NOMO-1 (cell line): Measurements from ENCODE around the gene GCNT2.
"Not testable (repeated sequence)": the region's sequence is repeated elsewhere in the genome, so short reads cannot be mapped to it uniquely, and the experiment has no call there.

ENCODE experiments used
- DNase-seq, 2 experiments: peaks; one replicate each; lab custom pipeline; 2025; ENCODE audit not compliant: unreplicated experiment in 2 of 2; lab: John Stamatoyannopoulos, UW

The GCNT2 gene

DNA sequence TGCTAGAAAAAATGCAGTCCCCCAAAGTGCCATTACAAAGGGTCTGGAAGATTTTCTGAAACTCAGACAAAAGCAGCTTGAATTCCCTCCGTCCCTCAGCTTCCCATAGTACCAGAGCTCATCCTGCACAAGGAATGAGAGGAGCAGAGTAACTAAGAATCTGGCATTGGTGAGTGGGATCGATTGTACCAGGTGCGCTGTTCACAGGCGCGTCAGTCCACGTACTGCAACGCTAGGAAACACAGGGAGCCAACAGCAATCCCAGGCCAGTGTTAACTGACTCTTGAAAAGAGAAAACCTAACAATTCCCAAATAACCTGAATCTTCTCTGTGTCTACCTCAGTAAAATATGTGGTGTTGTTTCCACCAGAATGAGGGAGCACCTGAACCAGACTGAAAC lies 77.9 kb downstream of the GCNT2 start:
- DNase-seq: no peak

DNA sequence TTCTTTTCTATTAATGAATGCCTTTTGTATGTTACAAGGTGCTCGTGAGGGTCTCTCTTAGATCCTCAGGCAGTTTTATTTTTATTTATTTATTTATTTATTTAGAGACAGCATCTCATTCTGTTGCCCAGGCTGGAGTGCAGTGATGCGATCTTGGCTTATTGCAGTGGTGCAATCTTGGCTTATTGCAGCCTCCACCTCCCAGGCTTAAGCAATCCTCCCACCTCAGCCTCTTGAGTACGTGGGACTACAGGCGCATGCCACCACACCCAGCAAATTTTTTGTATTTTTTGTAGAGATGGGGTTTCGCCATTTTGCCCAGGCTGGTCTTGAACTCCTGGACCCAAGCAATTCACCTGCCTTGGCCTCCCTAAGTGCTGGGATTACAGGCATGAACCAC lies 79.5 kb downstream of the GCNT2 start:
- not testable (repeated sequence) for DNase-seq

DNA sequence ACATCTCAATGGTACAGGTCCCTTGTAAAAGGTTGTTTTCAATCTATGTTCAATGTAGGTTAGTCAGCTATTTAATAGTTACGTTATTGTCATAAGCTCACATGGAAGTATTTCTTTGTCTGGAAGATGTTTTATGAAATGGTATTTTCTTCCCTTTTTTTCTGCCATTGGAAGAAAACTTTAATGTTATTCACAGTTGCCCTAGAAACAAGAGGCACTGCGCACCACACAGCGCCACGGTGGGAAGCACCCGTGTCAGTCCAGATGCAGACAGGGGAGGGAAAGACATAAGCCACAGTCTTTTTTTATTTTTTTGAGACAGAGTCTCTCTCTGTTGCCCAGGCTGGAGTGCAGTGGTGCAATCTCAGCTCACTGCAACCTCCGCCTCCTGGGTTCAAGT lies 82.1 kb downstream of the GCNT2 start:
- no peak for DNase-seq

DNA sequence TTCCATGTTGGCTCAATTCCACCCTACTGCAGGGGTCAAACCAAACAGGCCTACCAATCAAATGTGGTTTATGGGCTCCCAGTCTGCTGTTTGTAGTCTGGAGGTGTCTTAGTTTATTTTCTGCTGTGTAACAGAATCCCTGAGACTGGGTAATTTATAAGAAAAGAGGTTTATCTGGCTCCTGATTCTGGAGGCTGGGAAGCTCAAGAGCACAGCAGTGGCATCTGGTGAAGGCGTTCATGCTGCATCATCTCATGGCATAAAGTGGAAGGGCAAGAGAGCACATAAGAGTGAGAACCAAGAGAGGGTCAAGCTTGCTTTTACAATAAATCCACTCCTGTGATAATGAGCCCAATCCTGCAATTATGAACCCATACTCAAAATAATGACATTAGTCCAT lies 87.9 kb downstream of the GCNT2 start:
- no peak for DNase-seq

DNA sequence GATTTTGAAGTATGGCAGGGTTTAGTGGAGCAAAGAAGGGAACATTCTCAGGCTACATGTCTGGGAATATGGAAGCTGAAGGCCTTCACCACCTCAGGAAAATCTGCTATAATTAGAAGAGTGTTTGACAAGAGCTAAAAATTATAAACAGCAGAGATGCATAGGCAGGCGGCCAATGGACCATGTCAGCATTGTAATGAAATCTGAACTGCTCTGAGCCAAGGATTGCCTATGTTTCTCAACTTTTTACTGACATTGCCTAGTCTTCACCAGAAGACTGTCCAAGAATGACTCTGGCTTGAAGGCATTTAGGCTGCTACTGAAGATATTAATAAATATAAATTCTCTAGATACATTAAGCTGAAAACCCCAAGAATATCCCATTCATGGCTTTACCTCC lies 89.1 kb downstream of the GCNT2 start:
- DNase-seq: no peak

DNA sequence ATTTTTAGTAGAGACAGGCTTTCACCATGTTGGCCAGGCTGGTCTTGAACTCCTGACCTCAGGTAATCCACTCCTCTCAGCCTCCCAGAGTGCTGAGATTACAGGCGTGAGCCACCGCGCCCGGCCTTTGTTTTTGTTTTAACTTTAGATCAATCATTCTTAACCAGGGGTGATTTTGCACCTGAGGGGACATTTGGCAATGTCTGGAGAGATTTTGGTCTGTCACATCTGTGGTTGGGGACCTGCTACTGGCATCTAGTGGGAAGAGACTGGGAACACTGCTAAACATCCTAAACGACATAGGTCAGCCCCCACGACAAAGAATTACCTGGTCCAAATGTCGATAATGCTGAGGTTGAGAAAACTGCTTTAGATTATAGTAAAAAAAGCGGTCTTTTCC lies 91.0 kb downstream of the GCNT2 start:
- no peak for DNase-seq

DNA sequence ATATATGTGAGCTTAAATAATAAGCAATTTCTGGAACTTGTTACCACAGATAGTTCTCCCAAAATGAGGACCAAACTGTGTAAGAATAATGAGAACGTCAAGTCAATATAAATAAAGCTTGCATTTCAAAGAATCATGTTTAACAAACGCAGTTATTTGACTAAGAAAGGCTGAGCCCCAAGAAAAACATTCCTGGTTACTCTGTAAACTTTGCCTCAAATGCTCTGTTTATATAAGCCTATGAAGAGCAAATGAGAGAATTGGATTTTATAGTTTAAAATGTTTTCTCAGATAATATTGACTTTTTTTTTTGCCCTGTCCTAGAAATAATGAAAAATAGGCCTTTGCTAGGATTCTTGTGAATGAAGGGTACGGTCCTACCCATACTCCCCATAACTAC lies 91.9 kb downstream of the GCNT2 start:
- DNase-seq: no peak

DNA sequence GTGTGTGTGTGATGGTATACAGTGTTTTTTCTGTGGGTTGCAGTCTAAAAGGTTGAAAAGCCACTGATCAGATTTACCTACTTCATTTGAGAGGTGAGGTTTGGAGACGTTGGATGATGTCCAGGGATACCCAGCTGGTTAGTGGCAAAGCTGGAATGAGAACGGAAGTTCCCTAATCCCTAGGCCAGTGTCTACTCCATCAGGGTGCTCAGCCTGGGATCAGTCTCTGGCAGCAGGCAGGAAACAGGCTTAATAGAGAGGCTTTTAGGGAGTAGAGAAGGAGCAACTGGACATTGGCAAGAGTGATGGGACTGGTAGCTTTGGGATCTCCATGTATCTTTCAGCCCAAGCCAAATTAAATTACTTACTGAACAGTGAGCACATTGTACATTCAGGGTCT lies 92.6 kb downstream of the GCNT2 start:
- DNase-seq: no peak

DNA sequence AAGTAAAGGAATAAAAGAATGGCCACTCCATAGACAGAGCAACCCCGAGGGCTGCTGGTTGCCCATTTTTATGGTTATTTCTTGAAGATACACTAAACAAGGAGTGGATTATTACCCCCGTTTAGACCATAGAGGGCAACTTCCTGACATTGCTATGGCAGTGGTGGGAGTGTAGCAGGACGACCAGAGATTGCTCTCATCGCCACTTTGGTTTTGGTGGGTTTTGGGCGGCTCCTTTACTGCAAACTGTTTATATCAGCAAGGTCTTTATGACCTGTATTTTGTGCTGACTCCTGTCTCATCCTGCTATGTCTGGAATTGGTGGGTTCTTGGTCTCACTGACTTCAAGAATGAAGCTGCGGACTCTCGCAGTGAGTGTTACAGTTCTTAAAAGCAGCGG lies 94.5 kb downstream of the GCNT2 start:
- no peak for DNase-seq

DNA sequence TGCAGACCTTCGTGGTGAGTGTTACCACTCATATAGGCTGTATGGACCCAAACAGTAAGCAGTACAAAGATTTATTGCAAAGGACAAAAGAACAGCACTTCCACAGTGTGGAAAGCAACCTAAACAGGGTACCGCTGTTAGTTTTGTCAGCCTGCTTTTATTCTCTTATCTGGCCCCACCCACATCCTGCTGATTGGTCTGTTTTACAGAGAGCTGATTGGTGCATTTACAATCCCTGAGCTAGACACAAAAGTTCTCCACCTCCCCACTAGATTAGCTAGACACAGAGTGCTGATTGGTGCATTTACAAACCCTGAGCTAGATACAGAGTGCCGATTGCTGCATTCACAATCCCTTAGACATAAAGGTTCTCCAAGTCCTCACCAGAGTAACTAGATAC lies 95.1 kb downstream of the GCNT2 start:
- not testable (repeated sequence) for DNase-seq

DNA sequence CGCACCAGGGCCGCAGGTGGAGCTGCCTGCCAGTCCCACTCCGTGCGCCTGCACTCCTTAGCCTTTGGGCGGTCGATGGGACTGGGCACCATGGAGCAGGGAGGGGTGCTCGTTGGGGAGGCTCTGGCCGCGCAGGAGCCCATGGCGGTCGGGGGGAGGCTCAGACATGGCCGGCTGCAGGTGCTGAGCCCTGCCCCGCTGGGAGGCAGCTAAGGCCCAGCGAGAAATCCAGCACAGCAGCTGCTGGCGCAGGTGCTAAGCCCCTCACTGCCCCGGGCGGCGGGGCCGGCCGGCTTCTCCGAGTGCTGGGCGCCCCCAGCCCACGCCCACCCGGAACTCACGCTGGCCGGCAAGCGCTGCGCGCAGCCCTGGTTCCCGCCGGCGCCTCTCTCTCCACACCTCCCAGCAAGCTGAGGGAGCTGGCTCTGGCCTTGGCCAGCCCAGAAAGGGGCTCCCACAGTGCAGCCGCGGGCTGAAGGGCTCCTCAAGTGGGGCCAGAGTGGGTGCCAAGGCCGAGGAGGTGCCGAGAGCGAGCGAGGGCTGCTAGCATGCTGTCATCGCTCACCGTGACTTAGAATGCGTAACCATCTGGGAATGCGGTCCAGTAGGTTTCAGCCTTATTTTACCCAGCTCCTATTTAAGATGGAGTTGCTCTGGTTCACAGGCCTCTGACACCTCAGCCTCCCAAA lies 96.0 kb downstream of the GCNT2 start:
- DNase-seq: no peak

DNA sequence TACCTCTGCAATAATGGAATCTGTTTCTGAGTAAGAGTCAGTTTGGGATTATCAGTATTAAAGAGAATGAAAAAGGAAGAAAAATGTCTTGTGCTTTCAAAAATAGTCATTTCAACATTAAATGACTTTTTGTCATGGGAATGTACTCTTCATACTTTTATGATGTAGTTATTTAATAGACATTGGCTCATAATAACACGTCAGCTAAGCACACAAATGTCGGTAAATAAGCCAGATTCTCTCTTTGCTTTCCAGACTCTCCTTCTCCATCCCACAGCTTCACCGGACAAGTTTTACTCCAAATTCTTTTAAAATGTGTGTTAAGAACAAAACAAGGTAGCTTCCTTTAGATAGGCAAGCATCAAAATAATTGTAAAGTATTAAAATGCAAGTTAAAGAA lies 97.3 kb downstream of the GCNT2 start:
- DNase-seq: no peak

DNA sequence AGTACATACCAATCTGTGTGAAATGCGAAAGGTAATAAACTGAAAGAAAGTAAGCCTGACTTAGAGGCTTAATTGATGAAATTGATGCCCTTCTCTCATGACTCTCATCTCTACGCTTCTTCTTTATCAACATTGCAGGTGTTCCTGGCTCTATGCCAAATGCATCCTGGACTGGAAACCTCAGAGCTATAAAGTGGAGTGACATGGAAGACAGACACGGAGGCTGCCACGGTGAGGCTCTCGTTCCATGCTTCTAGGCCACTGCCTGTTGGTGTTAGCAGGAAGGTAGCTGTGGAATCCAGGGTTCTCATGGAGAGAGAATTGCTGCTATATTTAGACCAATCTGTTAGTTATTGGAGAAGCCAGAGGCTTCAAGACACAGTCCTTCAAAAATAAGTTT lies 100.1 kb downstream of the GCNT2 start:
- no peak for DNase-seq

DNA sequence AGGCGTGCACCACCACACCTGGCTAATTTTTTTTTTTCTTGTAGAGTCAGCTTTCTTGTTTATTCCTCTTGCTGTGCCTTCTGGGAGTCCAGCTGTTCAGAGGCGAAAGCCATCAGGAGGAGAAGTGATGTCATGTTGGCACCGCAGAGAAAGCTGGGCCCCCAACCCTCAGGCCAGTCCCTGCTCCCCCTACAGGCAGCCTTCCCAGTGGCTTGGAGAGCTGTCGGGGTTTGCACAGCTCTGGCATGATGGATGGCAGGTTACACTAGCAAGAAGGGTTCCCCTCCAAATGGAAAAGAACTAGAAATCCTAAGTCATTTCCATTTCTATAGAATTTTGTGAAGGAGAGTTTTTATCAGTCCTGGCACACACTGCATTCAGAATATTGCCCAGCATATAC lies 100.7 kb downstream of the GCNT2 start:
- no peak for DNase-seq

DNA sequence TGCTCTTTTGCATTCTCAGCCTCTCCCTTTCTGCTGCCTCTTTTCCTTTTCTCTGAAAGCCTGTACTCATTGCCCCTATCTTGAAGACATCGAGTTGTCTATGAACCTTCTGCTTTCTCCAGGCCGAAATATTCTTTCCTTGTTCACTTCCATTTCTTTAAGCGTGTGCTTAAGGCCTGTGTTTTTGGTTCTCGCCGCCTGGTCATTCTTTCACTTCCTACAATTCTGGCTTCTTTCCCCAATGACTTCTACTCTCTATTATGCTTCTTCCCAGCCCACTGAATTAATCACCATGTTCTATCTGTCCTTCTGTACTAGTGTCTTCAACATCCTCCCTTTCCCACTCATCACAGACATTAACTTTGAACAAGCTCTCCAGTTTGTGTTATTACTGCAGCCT lies 103.7 kb downstream of the GCNT2 start:
- DNase-seq: peak in 1 of 2 experiments; percentile 42

DNA sequence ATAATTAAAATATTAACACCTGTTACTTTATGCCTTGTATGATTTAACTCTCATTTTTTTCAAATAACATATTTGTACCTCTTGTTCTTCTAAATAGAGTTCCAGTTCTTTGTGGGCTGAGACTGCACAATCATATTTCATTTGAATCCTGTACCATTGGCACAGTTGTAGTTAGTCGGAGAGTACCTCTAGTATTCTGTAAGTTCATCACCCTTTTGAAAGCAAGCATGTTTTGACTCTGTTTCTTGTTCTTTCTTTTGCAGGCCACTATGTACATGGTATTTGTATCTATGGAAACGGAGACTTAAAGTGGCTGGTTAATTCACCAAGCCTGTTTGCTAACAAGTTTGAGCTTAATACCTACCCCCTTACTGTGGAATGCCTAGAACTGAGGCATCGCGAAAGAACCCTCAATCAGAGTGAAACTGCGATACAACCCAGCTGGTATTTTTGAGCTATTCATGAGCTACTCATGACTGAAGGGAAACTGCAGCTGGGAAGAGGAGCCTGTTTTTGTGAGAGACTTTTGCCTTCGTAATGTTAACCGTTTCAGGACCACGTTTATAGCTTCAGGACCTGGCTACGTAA lies 105.1 kb downstream of the GCNT2 start:
- DNase-seq: no peak

DNA sequence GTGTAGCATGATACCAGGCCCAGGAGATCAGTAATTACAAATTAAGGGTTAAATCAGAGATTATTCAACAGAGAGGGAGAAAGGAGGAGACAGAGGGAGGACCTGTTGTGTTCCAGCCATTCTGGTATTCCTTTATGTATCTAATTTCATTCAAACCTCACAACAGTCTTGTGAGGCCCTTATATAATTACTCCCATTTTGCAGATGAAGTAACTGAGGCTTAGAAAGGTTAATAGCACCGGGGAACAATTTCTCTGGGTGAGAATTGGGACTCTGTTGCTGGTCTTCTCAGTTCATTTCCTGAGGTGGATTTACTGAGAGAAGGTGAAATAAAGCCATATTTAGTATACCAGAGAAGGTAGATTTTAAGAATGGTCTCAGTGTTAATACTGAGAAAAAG lies 106.6 kb downstream of the GCNT2 start:
- no peak for DNase-seq

DNA sequence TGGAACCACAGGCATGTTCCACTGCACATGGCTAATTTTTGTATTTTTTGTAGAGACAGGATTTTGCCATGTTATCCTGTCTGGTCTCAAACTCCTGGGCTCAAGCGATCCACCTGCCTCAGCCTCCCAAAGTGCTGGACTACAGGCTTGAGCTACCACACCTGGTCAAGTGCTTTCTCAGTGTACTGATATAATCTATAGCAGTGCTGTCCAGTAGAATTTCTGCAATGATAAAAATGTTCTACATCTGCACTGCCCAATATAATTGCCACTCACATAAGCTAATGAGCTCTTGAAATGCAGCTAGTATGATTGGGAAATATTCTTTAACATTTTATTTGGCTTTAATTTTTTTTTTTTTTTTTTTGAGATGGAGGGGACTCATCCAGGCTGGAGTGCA lies 109.0 kb downstream of the GCNT2 start:
- DNase-seq: no peak

DNA sequence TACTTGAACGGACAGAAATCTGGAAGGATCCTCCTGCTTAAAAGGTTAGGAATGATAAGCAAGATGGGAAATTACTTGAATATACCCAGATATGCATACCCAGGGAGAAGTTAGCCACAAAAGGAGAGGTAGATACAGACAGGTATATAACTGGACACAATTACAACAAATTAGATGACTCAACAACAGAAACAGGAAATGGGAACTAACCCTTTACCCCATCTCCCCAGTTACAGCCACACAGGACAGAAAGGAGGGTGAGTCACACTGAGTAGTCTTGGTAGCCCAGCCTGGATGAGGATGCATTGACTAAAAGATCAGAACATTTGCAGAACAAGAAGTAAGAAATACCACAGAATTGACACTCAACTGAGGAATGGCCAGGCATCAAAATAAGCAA lies 112.1 kb downstream of the GCNT2 start:
- DNase-seq: peak; percentile 92 to 99

DNA sequence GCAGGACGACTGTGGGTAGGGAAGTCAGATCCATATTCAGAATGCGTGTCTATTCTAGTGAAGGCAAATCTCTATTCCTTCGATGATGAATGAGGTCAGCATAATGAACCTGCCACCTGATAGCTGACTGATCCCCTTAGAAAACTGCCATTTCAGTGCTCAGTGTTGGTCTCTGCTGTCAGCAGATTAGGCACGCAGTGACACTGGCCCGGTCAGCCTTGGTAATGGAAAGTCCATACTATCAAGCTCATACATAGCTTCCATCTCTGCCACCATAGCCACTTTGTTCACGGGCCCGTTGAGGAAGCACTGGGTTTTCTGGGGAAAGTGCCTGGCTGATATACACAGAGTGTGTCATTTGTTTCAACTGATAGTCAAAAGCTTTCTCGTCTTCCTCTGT lies 119.3 kb downstream of the GCNT2 start:
- no peak for DNase-seq

DNA sequence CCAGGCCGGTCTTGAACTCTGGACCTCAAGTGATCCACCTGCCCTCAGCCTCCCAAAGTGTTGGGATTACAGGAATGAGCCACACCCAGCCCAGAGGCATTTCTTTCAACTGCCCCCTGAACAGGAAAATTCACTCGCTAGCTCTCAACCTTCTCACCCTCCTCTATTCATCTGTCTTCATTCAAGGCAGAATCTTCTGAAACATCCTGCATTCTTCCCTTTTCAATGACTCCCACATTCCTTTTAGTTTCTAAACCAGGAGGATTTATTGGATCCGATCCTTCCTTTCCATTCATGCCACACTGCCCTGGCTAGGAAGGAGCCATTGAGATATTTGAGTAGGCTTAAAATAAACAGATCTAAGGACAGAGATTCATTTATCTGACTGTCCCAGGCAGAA lies 120.4 kb downstream of the GCNT2 start:
- DNase-seq: no peak

DNA sequence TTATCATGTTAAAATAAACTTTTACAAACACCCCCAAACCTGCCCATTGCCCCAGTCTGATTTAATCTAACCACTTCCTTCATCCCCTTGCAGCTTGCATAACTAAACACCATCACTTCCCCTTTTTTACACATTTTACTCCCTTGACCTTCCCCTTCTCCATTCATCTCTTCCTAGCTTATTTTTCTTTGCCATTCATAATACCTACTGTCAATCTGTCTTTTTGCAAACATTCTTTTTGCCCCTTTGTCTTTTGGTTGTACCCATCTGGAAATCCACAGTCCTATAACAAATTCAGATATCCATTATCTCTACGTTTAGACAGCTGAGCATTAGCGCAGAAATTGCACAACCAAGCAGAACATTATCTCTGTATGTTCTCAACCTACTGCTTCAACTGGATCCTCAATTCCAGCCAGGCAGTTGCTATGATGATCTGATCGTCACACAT lies 122.1 kb downstream of the GCNT2 start:
- DNase-seq: peak; percentile 80 to 96

DNA sequence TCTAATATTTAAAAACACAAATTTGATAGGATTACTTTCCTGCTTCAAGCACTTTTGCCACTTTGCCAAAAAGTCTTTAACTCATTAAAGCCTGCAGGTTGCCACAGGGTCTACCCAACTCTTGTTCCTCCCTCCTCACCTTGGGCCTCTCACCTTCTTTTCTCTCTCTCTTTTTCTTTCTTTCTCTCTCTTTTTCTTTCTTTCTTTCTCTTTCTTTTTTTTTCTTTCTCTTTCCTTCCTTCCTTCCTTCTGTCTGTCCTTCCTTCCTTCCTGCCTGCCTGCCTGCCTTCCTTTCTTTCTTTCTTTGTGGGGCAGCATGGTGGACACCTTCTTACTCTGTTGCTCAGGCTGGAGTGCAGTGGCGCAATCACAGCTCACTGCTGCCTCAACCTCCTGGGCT lies 123.1 kb downstream of the GCNT2 start:
- DNase-seq: no peak
